Esophagus squamous epithelium (tissue), 5 donors: ENCODE measurements around the gene CDK5RAP3. TPM values are rescaled to one million over a fixed set of nuclear protein-coding genes. Genes with fewer than 3 reads are reported as not detected.

Experiments used
- DNase-seq: peaks from one replicate; lab custom pipeline; 2025; lab: John Stamatoyannopoulos, UW
- H3K27ac ChIP-seq, 4 donors: fragments of 200-600 bp; sonication (generic); one replicate each; pipeline ENCODE4 v1.5.1; 2016 to 2019; ENCODE audit warnings: mild to moderate bottlenecking in 1 of 4
- H3K27me3 ChIP-seq, 4 donors: fragments of 200-600 bp; sonication (generic); 1 replicate in 3 of 4; 2 replicates in 1 of 4; pipeline versions ENCODE4 v1.5.1 to v1.6.0; 2017 to 2021; ENCODE audit warnings: antibody characterized with exemption in 1 of 4
- H3K36me3 ChIP-seq, 3 donors: fragments of 200-600 bp; sonication (generic); one replicate each; pipeline ENCODE4 v1.5.1; 2016 to 2019
- H3K4me1 ChIP-seq, 3 donors: fragments of 200-600 bp; sonication (generic); one replicate each; pipeline ENCODE4 v1.5.1; 2017 to 2019
- H3K4me3 ChIP-seq, 4 donors: fragments of 200-600 bp; sonication (generic); 1 replicate in 3 of 4; 2 replicates in 1 of 4; pipeline ENCODE4 v1.5.1; 2016 to 2019; ENCODE audit warnings: mild to moderate bottlenecking in 2 of 4, moderate library complexity in 1 of 4
- H3K9me3 ChIP-seq, 3 donors: fragments of 200-600 bp; sonication (generic); one replicate each; pipeline ENCODE4 v1.5.1; 2016 to 2019
- POLR2A ChIP-seq, 4 donors: fragments of 450-650 bp; IDR thresholded peaks; one replicate each; pipeline ENCODE4 v1.6.1; 2017; ENCODE audit warnings: antibody characterized with exemption in 4 of 4, mild to moderate bottlenecking in 4 of 4, moderate library complexity in 3 of 4
- WGBS, 2 donors: methylation state at CpG; one replicate each; pipeline ENCODE4 v1.1.5; 2018; 5-methylcytosine and 5-hydroxymethylcytosine counted together
- intact Hi-C: fragments of 100-400 bp; cut with DNase I; formaldehyde crosslinking; loops from one replicate; pipeline ENCODE4 v1.15.0; 2022
- total RNA-seq, 4 donors: library from RNA; depleted of rRNA; stranded (reverse); fragments of >200 nt; gene quantifications; one replicate each; pipeline ENCODE4 v1.1.0, GENCODE V29; 2016
- TF ChIP-seq, protein P1 (sequence below), 6 experiments: fragments of 450-650 bp in 4 of 6; fragments of 200-600 bp in 2 of 6; sonication (generic) in 2 of 6; IDR thresholded peaks; one replicate each; pipeline ENCODE4 v1.5.1; 2016 to 2019; ENCODE audit warnings: antibody characterized with exemption in 6 of 6, mild to moderate bottlenecking in 4 of 6, moderate library complexity in 4 of 6
- donor health status: DM: yes; HTN: yes; CAD: no.

Gene CDK5RAP3
- total RNA-seq, 4 donors from 2014 or later = 60.1 to 141 (median 66.0) TPM

DNA sequence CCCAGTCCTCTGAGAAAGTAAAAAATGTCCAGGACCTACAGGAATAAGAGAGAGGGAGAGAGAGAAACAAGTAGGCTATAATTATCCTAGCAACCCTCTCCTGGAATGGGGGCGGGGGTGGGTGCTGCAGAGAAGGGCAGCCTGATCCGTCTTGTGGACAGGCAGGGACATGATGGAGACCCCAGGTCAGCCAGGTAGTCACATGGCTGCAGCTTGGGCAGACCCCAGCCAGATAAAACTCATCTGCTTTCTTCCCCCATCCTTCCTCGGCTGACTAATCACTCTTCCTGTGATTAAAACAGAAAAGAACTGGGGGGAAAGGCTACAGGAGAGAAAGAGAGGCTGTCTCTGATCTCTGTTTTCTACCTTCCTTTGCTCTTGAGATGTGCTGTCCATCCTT, 34.1 kb downstream of the CDK5RAP3 start:
- H3K27me3 ChIP-seq = peaks cover 0 to 74% (median 0%) of the 10 kb centered on the region in 4 donors
- no peak for DNase-seq
- H3K4me1 ChIP-seq = peaks cover 17 to 23% (median 22%) of the 10 kb centered on the region in 3 donors
- TF ChIP-seq POLR2A (IDR thresholded peaks at IDR 0.05) = no peak
- TF ChIP-seq, protein P1, sequence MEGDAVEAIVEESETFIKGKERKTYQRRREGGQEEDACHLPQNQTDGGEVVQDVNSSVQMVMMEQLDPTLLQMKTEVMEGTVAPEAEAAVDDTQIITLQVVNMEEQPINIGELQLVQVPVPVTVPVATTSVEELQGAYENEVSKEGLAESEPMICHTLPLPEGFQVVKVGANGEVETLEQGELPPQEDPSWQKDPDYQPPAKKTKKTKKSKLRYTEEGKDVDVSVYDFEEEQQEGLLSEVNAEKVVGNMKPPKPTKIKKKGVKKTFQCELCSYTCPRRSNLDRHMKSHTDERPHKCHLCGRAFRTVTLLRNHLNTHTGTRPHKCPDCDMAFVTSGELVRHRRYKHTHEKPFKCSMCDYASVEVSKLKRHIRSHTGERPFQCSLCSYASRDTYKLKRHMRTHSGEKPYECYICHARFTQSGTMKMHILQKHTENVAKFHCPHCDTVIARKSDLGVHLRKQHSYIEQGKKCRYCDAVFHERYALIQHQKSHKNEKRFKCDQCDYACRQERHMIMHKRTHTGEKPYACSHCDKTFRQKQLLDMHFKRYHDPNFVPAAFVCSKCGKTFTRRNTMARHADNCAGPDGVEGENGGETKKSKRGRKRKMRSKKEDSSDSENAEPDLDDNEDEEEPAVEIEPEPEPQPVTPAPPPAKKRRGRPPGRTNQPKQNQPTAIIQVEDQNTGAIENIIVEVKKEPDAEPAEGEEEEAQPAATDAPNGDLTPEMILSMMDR (IDR thresholded peaks at IDR 0.05) = no peak
- H3K27ac ChIP-seq = no peak overlapping the region
- H3K4me3 ChIP-seq = no peak overlapping the region
- no peaks in the 10 kb centered on the region for H3K9me3 ChIP-seq
- WGBS, 2 donors = 58 to 65% methylated on average over 3 of the region's 3 CpGs
- no peaks in the 10 kb centered on the region for H3K36me3 ChIP-seq
- intact Hi-C loops = no loop called here

DNA sequence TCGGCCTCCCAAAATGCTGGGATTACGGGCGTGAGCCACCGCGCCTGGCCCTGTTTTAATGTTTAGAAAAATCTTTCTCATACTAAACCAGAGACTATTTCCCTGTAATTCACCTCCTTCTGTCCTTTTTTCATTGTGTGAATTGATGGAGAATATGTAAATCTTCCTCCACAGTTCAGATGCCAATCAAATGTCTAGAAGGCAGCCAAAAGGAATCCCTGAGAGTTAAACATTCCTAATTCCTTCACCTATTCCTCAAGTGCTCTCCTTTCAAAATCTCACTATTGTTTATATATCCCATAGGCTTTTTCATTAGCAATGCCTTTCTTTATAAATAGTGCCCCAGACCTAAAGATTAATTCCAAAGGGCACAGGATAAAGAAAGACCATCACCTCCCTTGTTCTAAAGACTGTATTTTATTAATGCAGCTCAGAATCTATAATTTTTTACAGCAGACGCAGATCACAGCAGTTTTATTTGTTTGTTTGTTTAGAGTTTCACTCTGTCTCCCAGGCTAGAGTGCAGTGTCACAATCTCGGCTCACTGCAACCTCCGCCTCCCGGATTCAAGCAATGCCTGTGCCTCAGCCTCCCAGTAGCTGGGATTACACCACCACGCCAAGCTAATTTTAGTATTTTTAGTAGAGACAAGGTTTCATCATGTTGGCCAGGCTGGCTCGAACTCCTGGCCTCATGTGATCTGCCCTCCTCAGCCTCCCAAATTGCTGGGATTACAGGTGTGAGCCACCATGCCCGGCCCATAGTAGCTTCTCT, 36.2 kb downstream of the CDK5RAP3 start:
- 81 to 86% methylated on average over 12 of the region's 12 CpGs for WGBS, 2 donors
- TF ChIP-seq, protein P1 (IDR thresholded peaks at IDR 0.05) = no peak
- no peak for TF ChIP-seq POLR2A (IDR thresholded peaks at IDR 0.05)
- intact Hi-C loops = no loop called here
- H3K4me3 ChIP-seq = no peak overlapping the region
- no peaks in the 10 kb centered on the region for H3K36me3 ChIP-seq
- DNase-seq = no peak
- no peak overlapping the region for H3K27ac ChIP-seq
- H3K4me1 ChIP-seq = peaks cover 22 to 24% (median 22%) of the 10 kb centered on the region in 3 donors
- no peaks in the 10 kb centered on the region for H3K9me3 ChIP-seq
- H3K27me3 ChIP-seq = peaks cover 0 to 89% (median 7%) of the 10 kb centered on the region in 4 donors

DNA sequence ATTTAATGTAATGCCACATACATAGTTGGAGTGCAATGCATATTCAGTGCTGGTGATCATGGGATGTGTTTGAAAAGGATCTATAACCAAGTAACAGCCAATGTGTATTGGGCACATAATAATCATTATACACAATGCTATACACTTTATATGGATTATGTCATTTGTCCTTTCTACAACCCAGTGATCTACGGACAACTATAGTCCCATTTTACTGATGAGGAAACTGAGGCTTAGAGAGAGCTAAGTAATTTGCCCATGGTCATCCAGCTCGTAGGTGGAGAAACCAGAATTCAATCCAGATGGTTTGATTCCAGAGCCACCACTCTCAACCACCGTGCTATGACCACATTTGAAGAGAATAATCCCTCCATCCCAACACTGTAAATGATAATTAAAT, 39.3 kb downstream of the CDK5RAP3 start:
- no peak for TF ChIP-seq POLR2A (IDR thresholded peaks at IDR 0.05)
- TF ChIP-seq, protein P1 (IDR thresholded peaks at IDR 0.05) = no peak
- intact Hi-C loops = loop anchor here (10.0 kb wide), 1 partner anchor 55 kb away; the partner anchor contains the start of gene PRR15L
- 81 to 84% methylated on average over 3 of the region's 3 CpGs for WGBS, 2 donors
- Histone ChIP-seq H3K27me3 (peaks cover 0 to 99% (median 7%) of the 10 kb centered on the region in 4 donors), H3K4me1 (peaks cover 9 to 15% (median 10%) of the 10 kb centered on the region in 3 donors), H3K27ac (no peak overlapping the region), H3K4me3 (no peak overlapping the region), H3K36me3 (no peaks in the 10 kb centered on the region), H3K9me3 (no peaks in the 10 kb centered on the region)
- DNase-seq = no peak

DNA sequence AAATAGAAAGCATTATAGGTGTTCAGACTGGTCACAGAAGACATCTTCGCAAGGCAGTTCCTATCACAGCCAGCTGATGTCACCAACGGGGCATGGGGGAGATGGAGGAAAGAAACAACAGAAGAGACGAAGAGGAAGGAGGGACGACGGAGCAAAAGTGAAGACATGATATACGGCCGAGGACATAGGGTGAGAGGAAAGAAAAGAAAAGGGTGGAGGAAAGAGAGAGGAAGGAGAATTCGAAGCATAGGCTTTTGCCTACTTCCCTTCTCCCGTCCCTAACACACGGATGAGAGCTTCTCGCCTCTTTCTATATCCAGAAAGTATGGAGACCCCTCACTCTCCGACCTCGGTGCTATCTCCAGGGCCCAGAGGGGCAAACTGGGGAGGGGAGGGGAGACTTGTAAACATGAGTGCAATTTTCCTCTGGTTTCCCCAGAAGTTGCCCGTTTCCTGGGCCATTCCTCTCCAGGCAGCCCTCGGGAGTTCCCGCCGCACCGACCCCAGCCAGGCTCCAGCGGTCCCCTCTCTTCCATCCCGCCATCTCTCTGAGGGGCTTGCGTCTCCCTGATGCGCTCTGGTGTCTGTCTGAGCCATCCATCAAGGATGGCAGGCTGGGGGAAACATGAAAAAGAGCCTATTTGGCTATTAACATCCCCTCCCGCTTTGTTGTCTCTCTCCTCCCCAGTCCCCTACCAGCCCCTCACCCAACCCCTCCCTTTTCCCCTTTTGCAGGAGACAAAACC, 40.7 kb downstream of the CDK5RAP3 start:
- peaks cover 9 to 15% (median 10%) of the 10 kb centered on the region in 3 donors for H3K4me1 ChIP-seq
- no peaks in the 10 kb centered on the region for H3K9me3 ChIP-seq
- peaks cover 0 to 91% (median 7%) of the 10 kb centered on the region in 4 donors for H3K27me3 ChIP-seq
- no peaks in the 10 kb centered on the region for H3K36me3 ChIP-seq
- intact Hi-C loops = loop anchor here (10.0 kb wide), 1 partner anchor 57 kb away; the partner anchor contains the start of gene PRR15L
- H3K4me3 ChIP-seq = peak overlapping the region in 3 of 4 donors; percentile 19 to 58 (median 38)
- 10% methylated on average over 22 of the region's 23 CpGs for WGBS, 2 donors
- H3K27ac ChIP-seq = no peak overlapping the region
- no peak for DNase-seq
- TF ChIP-seq, protein P1 (IDR thresholded peaks at IDR 0.05) = peak in 3 of 6 experiments; percentile 8 to 28 (median 26)
- no peak for TF ChIP-seq POLR2A (IDR thresholded peaks at IDR 0.05)
